ENCODE results near the gene EIF4A3.

EIF4A3 gene

GRCh38 chr17:80147035-80147822 is at the start of gene EIF4A3:
Gene EIF4A3, minus strand, starts transcription at chr17:80147128. Its CDS starts 167 bp downstream, at chr17:80146961.
- peak; percentile 82 for DNase-seq

- DNase-seq = no peak
Observed at GRCh38 chr17:80196652-80197051, 49.7 kb upstream of the EIF4A3 start.

GRCh38 chr17:80195671-80196529 is 49.0 kb upstream of the EIF4A3 start:
- no peak for DNase-seq

DNA sequence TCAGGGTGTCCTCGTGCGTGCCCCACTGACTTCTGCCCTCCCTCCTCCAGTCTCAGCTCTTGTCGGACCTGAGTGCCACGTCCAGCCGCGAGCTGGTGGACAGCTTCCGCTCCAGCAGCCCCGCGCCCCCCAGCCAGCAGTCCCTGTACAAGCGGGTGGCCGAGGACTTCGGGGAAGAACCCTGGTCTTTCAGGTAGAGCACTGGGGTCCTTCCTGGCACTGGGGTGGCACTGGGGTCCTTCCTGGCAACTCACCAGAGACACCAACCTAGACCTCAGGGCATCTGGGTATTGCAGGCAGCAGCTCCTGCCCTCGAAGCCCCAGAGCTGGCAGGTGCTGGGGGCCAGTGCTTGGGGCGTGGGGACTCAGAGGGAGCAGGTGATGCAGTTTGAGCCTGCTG is 48.2 kb upstream of the EIF4A3 start:
- DNase-seq = no peak

DNA sequence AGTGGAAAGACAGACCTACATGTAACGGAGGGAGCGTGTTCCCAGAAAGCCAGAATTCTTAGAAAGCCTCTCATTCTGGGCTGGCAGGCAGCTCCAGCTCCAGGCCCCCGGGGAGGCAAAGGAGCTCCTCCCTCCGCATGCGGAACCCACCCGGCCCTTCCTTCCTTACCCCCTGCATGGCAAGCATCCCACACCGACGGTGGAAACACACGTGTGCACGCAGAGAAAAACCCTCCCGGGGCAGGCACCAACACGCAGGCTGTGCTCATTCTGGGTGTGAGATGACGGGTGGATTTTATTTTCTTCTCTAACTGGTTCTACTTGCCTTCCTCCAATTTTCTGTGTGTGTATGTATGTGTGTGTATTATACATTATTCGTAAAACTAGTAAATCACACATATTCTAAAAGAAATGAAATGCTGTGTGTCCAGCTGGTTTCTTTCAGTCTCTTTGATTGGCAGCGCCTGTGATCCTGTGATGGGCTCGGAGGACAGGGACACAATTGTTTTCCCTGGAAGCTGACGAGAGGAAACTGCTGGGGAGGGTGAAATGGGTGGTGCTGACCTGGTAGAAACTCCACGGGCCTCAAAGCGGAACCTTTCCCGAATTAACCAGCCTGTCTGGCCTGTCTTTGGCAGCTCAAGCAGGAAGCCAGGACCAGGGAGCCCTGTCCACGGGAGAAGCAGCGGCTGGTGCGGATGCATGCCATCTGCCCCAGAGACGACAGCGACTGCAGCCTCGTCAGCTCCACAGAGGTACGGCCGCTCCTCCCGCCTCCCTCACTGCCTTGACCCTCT is 45.1 kb upstream of the EIF4A3 start:
- DNase-seq = no peak

- DNase-seq = no peak
Observed at GRCh38 chr17:80191192-80191591, 44.3 kb upstream of the EIF4A3 start.

DNA sequence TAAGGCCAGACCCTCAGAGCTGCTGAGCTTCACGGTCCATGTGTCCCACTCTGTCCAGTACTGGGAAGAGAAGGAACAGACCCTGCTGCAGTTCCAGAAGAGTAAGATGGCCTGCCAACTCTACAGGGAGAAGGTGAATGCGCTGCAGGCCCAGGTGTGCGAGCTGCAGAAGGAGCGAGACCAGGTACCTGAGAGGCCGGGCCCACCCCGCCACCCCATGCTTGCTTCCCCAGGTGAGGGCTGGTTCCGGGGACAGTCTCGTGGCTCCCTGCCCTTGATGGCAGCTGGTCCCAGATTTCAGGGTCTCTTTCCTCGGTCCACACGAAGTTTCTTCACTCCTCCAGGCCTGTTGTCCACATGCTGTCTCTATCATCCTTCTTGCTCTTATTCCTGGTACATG is 43.8 kb upstream of the EIF4A3 start:
- DNase-seq = no peak

- DNase-seq = no peak
Observed at GRCh38 chr17:80189611-80190010, 42.7 kb upstream of the EIF4A3 start.

GRCh38 chr17:80187515-80187941 is 40.6 kb upstream of the EIF4A3 start:
- no peak for DNase-seq

DNA sequence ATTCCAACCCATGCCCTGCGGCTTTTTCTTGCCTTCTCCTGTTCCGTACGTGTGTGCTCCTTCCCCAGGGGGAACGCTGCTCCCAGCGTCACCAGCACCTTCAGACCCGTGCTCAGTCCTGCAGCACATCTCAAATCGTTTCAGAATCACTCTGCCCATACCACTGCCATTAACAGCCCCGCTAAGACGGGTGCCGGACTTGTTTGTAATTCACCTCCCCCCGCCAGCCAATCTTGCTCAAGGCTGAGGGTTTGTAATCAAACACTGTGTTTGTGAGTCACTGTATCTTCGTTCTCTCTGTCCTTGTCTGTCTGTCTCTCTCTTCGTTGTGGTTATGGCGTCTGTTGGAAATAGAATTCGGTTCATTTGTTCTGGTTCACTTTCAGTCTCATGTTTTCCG is 40.2 kb upstream of the EIF4A3 start:
- DNase-seq = no peak

GRCh38 chr17:80185968-80186367 is 39.0 kb upstream of the EIF4A3 start:
- no peak for DNase-seq

GRCh38 chr17:80184423-80184714 is 37.4 kb upstream of the EIF4A3 start:
- DNase-seq = no peak

- DNase-seq = no peak
Observed at GRCh38 chr17:80183581-80184422, 36.9 kb upstream of the EIF4A3 start.

DNA sequence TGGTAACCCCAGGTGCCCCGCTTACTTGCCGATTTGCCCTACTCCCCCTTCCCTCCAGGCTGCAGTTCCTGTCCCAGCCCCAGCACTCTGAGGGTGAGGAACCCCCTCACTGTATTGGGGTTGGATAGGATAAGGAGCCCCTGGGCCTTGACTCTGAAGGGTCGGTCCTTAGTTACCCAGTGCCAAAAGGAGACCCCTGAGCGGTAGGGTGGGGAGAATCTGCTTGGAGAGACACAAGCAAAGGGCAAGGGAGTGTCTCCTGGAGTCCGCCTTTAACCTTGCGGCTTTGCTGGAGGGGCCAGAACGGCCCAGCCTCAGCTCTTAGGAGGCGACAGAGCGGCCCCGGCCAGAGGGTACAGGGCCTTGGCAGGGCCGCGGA is 35.9 kb upstream of the EIF4A3 start:
- no peak for DNase-seq

- no peak for DNase-seq
Observed at GRCh38 chr17:80182118-80182844, 35.4 kb upstream of the EIF4A3 start.

DNA sequence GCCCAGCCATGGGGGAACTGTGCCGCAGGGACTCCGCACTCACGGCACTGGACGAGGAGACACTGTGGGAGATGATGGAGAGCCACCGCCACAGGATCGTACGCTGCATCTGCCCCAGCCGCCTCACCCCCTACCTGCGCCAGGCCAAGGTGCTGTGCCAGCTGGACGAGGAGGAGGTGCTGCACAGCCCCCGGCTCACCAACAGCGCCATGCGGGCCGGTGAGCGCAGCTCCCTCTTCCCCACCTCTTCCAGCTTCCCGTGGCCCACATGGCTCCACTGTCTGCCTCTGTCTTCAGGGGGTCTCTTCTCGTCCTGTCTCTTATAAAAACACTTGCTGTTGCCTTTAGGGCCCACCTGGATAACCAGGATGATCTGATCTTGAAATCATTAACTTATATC is 34.5 kb upstream of the EIF4A3 start:
- no peak for DNase-seq

DNA sequence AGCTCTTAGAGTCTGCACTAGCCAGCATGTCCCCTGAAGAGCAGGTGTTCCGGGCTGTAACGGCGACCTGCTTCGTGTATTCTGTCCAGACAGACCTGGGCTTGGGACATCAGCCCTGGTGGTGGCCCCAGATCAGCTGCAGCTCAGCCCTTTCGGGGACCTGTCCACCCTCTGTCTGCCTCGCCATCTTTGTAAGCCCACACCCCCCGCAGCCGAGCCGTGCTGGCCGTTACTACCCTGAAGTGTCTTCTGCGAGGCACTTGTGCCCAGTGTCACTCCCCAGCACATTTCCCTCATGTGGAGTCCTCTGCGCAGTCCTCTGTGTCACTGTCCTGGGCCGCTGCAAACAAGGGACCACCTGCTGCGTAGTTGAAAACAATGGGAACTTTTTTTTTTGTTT is 33.3 kb upstream of the EIF4A3 start:
- DNase-seq = no peak

DNA sequence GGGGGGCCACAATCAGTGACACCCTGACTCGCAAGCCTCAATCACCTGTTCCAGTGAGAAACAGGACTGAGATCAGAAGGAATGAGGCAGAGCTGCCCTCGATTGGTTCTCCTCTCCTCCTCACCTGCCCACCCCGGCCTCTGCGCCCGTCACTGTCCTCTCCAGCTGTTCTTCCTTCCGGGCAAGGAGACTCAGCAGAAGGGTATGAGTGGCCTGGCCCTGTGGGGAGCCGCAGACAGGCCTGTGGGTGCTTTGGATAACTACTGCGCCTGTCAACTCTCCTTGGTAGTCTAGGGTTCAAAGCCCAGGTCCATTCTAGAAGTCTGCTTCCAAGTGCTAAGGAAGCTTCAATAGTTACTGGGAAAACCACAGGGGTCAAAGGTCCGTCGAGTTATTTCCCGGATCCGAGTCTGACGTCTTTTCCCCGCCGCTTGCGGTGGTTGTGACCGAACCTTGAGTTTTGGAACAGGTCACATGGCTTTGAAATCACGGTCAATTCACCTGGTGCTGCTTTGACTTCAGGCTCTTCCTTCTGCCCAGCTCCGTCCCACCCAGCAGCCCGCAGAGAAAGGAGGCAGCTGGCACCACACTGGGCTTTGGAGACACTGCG is 31.2 kb upstream of the EIF4A3 start:
- no peak for DNase-seq

DNA sequence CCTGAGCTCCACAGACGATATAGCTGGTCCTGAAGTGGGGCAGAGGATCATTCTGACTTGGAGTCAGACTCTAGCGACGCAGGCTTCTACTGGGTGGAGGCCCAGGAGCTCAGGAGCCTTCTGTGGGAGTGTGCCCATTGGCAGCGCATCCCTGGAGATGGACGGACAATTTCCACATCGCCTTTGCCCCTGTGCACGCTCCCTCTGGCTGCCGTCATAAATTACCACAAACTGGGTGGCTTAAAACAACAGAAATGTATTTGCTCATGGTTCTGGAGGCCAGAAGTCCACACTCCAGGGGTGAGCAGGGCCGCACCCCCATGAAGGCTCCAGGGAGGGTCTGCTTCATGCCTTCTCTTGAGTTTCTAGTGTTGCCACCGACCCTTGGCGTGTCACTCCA is 29.8 kb upstream of the EIF4A3 start:
- DNase-seq = no peak

GRCh38 chr17:80173916-80174315 is 27.0 kb upstream of the EIF4A3 start:
- no peak for DNase-seq

- DNase-seq = no peak
Observed at GRCh38 chr17:80173126-80173525, 26.2 kb upstream of the EIF4A3 start.

All from NCI-H187 treated with DMSO at 0.1 percent for 48 hours (cell line).